Stimulated activated CD8-positive, alpha-beta memory T cell treated with anti-CD3 and anti-CD28 coated beads, Interleukin-4, amount 100 ng/mL, for 4 hours (primary cell): Measurements from ENCODE around the gene FOXE1.

ENCODE experiments used
- DNase-seq, 2 donors: peaks; one replicate each; pipeline ENCODE4 v3.0.0-alpha.2; 2020; ENCODE audit warnings: low read depth in 2 of 2, low spot score in 1 of 2

Gene FOXE1

DNA sequence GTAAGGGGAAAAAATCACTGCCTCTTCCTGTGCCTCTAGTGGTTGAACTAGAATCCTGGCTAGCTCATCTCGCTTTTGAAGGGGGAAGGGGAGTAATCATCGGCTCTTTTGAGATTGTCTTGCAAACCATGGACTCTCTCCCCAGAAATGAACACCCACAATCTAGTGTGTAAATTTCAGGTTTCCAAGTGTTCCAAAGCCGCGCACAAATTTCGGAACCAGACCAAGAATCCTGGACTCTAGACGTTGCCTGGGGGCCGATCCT is 4.9 kb upstream of the FOXE1 start:
- no peak for DNase-seq

DNA sequence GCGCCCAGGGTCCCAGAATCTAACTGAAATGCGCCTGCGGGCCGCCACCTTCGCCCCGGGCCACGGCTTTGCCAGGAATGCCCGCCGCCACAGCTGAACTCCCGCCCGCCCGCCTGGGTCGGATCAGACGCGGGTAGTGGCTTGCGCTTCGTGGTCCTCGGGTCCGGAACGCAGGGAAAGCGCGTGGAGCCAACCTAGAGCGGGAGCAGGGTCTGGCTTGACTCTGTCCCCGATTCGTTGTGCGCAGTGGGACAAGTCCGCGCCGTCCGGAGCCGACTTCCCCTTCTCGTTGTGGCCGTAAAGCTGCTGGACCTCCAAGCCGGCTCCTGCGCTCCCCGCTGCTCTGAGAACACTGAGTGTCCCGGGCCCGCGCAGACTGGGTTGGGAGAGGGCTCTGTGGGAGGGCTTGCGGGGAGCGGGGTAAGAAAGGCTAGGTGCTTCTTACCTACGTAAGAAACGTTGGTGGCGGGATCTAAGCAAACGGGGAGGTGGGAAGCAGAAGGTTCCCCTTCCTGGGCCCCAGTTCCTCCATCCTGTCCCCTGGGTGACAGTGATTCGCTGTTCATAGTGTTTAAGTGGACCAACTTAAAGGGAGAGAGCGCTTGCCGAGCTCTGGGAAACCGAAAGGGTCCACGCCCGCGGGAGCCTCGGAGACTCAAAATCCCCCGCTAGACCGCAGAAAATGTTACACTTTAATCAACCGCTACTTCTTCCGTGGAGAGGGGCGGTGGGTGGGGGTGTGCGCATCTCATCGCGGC is 4.4 kb upstream of the FOXE1 start:
- peak in 1 of 2 donors; percentile 4 for DNase-seq

DNA sequence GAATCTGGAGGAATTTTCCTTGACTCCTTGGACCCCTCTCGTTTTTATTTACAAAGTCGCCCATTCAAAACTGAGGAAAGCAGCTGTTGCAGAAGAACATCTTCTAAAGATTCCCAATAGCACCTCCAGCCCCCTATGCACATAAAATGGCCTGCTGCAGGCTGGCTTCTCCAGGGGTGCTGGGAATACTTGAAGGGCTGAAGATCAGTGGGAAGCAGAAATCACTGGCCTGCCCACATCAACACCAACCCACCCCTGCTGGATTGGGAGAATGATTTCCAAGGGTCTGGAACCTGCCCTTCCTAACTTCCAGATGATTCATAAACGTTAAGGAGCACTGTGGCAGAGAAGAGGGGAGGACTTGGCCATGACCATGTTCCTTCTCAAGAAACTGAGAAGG is 3.0 kb upstream of the FOXE1 start:
- no peak for DNase-seq

DNA sequence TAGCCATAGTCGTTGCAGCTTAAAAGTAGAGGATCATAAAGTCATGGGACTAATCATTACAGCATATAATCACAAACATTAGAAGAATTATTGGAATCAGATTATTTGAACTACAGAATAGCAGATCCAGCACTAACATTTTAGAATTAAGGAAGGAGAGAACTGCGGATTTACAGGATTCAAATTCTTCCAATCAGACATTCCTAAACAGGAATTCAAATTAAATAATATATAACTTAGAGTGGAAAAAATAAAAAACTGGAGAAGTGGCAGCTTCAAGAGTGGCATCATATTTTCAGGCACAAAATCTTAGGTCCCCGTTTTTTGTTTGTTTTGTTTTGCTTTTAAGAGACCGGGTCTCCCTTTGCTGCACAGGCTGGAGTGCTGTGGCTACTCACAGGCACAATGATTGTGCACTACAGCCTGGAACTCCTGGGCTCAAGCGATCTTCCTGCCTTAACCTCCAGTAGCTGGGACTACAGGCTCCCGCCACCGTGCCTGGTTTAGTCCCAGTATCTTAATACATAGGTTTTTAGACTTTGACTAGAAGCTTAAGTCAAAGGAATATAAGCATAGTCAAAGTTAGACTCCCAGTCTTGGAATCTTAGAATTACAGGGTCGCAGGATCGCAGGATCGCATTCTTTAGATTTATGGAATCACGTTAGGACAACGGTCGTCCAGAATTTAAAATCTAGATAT is 2.1 kb upstream of the FOXE1 start:
- no peak for DNase-seq

DNA sequence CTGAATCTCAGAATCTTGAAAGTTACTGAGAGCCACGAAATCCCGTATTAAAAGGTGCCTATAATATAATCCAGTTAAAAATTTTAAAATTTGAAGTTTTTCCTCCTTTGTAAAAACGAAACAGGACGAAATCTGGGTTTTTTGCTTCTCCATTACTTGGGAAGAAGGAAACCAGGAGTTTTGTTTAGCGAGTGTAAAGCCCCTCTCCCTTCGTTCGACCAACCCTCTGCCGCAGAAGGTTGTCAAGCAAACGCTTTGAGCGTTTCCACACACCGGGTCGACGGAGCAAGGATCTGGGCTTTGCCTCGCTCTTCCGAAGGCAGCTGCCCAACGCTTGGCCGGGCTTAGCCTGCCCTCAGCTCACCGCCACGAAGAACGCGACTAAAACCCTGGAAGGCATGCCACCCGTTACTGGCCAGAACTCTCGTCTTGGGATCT is 1.6 kb upstream of the FOXE1 start:
- DNase-seq: no peak

DNA sequence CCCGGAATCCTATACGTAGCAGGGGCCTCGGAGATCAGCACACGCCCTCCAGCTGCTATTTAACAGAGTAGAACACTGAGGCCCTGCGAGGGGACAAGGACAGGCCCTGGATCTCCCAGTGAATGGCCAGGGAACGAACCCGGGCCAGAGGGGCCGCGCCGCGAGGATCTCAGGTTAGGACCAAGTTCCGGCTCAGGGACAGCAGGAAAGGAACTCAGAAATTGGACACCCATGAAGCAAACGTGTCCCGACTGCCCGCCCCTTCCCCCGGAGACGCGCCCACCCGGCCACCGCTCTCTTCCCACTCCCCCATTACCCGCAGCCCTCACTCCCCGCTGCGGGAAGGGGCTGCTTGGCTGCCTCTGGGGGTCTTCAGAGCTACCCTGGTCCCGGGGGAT is 1.0 kb upstream of the FOXE1 start:
- DNase-seq: no peak

DNA sequence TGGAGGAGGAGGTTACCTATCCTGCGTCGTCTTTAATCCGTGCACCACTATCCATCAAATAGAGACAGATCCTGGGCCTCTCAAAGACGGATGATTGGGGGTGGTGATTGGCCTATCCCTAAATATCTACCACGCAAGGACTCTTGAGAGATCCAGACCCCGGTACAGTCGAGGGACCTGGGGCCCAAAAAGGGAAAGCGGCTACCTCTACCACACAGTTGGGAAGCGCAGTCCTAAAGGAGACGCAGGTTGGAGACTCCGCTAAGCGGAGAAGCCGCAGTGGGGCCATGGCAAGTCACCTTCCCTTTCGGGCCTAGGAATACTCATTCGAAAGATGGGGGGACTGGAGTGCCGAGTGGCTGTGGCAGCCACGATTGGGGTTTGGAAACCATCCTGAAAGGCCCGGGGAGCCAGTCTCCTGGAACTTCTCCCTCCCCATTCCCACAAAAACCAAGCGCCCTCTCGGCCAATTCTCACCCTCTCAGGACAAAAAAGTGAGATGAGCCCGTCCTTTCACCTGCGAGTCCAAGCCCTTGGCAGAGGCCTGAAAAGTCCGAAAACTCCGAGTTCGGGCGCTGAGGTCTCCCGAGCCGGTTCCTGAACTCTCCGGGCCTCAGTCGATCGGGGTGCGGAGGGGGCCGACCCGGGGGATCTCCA is 499 bp upstream of the FOXE1 start:
- no peak for DNase-seq

DNA sequence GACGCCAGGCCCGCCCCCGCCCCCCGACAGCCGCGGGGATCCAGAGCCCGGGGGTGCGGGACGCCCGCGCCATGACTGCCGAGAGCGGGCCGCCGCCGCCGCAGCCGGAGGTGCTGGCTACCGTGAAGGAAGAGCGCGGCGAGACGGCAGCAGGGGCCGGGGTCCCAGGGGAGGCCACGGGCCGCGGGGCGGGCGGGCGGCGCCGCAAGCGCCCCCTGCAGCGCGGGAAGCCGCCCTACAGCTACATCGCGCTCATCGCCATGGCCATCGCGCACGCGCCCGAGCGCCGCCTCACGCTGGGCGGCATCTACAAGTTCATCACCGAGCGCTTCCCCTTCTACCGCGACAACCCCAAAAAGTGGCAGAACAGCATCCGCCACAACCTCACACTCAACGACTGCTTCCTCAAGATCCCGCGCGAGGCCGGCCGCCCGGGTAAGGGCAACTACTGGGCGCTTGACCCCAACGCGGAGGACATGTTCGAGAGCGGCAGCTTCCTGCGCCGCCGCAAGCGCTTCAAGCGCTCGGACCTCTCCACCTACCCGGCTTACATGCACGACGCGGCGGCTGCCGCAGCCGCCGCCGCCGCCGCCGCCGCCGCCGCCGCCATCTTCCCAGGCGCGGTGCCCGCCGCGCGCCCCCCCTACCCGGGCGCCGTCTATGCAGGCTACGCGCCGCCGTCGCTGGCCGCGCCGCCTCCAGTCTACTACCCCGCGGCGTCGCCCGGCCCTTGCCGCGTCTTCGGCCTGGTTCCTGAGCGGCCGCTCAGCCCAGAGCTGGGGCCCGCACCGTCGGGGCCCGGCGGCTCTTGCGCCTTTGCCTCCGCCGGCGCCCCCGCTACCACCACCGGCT is 1.0 kb downstream of the FOXE1 start:
- peak in 1 of 2 donors; percentile 8 for DNase-seq

DNA sequence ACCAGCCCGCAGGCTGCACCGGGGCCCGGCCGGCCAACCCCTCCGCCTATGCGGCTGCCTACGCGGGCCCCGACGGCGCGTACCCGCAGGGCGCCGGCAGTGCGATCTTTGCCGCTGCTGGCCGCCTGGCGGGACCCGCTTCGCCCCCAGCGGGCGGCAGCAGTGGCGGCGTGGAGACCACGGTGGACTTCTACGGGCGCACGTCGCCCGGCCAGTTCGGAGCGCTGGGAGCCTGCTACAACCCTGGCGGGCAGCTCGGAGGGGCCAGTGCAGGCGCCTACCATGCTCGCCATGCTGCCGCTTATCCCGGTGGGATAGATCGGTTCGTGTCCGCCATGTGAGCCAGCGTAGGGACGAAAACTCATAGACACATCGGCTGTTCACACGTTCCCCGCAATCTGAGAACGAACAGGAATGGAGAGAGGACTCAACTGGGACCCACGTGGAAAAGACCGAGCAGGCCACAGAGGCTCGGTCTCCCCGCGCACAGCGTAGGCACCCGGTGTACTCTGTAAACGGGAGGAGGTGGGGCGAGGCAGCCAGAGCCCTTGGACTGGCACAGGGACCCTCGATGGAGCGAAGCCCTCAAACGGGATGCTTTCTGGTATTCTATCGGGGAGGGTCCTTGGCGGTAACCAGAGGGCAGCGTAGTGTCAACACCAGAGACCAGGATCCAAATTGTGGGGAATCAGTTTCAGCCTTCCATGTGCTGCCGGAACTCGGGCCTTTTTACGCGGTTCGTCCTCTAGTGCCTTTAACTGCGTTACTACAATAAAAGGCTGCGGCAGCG is 1.9 kb downstream of the FOXE1 start:
- DNase-seq: no peak

DNA sequence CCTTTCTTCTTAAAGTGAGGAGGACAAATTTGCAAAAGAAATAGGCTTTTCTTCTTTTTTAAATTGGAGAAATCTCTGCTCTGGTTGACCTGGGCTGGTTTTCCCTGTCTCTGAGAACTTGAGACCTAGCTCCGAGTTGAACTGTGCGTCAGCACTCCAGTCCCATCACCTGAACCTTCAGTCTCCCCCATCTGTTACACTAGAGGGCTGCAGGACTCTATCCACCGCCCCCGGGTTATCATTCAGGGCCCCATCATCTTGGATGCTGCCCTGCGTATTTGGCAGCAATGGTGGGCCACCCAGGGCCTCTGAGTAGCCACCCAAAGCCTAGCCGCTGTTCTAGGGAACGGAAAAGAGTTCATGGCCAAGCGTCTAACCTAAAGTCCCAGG is 2.5 kb downstream of the FOXE1 start:
- no peak for DNase-seq

DNA sequence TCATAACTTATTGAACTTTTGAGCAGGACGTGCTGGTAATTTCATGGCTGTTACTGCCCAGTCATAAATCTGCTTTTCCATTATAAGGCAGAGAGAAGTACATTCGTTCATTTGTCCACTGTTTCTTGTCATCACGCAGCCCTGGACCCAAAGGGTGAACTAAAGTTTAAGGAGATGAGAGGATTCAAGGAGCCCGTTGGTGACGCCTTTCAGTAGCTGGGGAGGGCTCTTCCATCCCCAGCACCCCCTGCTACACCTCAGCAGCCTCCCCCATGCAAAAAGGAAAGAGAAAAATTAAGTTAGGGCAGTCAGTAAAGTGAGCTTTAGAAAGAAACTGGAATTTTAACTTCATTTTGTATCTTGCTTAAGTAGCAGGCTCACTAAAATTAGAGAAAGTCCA is 2.9 kb downstream of the FOXE1 start:
- DNase-seq: no peak

DNA sequence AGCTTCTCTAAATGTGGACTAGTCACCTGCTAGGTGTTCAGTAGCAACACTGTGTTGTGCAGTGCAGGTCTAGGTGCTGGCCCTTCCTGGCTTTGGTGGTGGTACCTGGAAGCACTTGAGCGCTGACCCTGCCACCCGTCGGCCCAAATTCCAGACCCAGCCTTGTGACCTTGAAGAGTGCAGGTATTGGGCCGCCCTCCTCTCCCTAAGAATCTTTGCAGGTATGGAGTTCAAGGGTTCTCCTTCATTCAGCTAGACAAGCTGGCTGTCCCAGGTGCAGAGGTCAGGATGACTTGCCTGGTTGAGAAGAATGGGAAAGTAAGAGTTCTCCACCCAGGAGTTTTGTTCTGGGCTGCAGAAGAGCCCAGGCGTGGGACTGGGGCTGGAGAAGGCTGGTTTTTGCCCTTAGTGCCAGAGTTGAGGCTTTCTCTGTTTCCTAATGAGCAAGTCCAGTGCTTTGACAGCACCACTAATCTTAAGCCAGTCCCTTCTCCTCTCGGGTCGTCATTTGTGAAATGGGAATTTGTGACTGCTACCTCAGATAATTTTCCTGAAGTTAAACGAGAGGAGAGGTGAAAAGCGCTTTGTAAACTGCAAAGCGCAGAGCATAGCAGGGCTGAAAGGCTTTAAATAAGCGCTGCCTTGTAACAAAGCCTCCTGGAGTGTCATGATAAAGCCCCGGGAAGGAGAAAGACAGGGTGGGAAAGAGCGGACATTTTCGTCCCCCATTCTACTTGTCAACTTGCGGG is 4.0 kb downstream of the FOXE1 start:
- no peak for DNase-seq

DNA sequence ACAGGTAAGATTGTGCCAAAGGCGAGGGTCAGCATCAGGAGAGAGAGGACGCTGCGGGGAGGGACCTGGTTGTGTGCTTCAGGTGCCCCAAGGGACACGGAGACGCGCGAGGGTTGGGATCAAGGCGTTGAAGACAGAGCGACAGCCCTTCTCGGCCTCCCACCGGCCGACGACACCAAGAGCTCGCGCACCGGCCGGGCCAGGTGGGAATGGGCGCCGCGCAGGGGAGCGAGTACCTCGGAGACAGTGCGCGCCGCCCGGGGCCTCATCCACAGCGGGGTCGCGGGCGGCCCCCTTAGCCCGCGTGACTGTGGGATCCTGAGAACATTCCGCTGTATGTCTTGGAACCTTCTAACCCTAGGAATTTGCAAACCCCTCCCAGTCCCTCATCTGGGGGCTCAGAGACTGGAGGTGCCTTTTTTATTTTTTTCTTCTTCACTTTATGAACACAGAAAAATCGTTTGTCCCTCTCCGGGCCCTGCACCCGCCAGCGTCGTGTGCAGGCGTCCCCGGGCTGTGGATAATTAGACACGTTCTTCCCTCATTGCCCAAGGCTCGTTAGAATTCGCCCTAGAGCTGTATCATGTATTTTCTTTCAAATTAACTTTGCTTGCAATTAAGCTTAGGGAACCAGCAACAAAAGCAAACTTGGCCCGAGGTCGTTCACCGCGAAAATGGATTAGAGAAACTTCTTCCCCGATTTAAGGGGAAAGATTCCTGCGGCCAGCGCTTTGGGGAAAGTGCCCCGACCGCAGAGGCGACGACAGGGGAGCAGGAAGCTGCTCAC is 4.8 kb downstream of the FOXE1 start:
- DNase-seq: no peak

DNA sequence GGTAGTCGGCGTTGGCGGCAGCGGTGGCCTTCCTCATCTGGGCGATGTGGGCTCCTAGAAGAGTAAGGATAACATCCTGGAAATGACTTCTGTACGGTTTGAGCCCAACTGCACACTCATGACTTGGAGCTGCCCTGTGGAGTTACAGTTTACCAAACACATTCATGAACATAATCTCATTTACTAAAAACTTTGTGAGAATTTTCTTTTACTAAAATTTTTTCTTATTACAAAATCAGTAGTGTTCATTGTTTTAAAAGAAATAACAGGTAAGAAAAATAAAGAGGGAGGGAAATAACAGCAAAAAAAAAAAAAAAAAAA is 5.3 kb downstream of the FOXE1 start:
- DNase-seq: no peak

DNA sequence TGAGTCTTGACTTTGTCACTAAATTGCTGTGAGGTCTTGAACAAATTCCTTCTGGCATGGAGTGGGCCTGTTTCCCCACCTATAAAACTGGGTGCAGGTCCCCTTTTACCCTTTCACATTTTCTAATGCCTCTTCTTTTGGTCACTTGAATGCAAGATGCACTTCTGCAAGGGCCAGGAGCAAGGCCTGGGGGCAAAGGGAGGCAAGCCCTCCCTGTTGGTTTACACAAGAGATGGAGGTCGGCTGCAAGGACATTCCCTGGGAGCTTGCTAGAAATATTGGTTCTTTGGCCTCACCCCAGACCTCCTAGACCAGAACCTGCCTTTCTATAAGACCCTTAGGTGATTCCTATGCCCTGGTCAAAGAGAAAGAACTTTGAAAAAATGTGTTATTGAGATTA is 5.8 kb downstream of the FOXE1 start:
- no peak for DNase-seq

DNA sequence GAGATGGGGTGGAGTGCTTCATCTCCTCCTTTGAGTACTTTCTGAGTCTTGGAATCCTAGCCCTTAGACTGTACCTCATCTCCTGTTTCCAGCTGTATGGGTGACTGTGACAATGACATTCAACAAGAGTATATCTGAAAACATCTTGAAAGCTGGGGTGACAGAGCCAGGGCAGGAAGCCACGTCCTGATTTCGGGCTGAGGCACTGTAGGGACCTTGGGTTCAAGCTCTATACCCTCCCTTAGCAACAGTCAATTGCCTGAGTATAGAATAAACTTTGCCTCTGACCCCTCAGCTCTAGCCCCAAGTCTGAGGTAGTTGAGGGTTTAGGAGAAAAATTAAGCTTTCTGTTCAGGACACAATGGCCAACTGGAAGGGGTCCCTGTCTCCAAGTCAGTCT is 6.3 kb downstream of the FOXE1 start:
- DNase-seq: no peak

DNA sequence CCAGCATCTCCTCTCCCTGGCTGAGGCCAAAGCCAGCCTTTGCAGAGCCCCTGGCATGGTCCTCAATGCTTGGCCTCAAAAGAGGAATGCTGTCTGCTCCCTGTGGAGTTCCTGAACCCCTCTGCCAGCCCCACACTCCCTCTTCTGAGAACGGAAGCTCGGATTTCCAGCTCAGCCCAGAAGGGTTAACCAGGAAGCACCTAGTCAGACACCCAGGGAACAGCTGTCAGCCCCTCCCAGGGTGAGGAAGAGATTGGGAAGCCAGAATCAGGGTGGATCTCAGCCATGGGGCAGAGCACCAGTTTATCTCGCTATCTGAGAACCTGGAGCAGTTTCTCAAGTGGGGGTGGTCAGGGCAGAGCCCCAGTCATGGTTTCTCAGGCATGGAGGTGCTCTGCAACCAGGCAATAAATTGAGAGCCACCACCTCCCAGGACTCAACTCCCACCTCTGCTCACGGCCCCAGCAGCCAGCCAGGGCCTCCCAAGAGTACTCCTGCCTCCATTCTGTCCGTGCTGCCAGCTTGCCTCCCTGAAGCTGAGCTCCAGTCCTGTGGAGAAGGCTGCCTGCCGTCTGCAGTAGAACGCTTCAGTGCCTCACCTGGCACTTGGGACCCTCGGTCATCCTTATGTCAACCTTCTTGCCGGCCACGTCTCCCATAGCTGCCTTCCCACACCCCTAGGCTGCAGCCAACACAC is 7.6 kb downstream of the FOXE1 start:
- no peak for DNase-seq

DNA sequence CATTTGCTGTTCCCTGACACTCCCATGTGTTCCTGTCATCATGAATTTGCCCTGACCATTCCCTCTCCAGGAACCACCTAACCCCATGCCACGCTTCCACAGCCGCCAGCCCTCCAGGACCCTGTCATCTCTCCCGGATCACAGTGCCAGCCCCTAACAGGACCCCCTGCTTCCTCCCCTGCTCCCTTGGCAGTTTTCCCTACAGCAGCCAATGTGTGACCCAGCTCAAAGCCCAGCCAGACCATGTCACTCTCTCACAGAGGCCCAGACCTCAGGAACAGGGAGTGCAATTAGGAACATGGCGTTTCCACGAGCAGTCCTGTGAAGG is 8.1 kb downstream of the FOXE1 start:
- no peak for DNase-seq

DNA sequence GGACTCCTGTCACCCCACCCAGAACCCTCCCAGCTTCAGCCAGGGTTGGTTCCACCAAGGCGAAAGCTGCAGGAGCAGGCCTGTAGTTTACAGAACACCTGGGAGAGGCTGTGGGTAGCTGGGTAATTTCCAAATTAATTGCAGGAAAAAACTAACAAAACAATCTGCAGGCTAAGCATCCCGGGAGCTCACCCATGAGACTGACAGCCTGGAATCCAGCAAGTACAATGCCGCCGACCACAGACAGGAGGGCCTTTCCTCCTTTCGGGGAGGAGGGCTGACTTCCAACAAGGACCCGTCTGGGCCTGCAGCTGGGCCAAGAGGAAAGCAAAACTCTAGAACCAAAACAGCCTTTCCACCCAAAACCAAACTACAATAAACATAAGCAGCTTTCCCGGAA is 10.3 kb downstream of the FOXE1 start:
- DNase-seq: no peak
